Activated CD8-positive, alpha-beta memory T cell treated with anti-CD3 and anti-CD28 coated beads, Interleukin-2, amount 10 ng/mL, durations not matched to agents 7 days and 5 days (primary cell): ENCODE results near the gene PLCXD3. TPM values are rescaled to one million over a fixed set of nuclear protein-coding genes. Genes with fewer than 3 reads are reported as not detected.

Experiments used
- ATAC-seq: fragments of 150-1000 bp; cut with Tn5 transposase; one replicate; pipeline ENCODE4 v1.10.0; 2021; ENCODE audit warnings: moderate library complexity
- CTCF ChIA-PET: fragments of 350-600 bp; sonication (Branson Sonifier 250); formaldehyde crosslinking; loops from one replicate; lab custom pipeline; 2021; ENCODE audit warnings: antibody characterized with exemption; lab: Charles Lee
- DNase-seq: peaks from one replicate; pipeline ENCODE4 v3.0.0-alpha.2; 2020
- H3K27ac Mint-ChIP-seq: one replicate; pipeline ENCODE4 v1.8.0; 2021; ENCODE audit warnings: mild to moderate bottlenecking, mixed read lengths
- H3K27me3 Mint-ChIP-seq: one replicate; pipeline ENCODE4 v1.8.0; 2021; ENCODE audit warnings: mixed read lengths
- H3K36me3 Mint-ChIP-seq: one replicate; pipeline ENCODE4 v1.8.0; 2021; ENCODE audit warnings: mild to moderate bottlenecking, mixed read lengths
- H3K4me1 Mint-ChIP-seq: one replicate; pipeline ENCODE4 v1.8.0; 2021; ENCODE audit warnings: mixed read lengths
- H3K4me3 Mint-ChIP-seq: one replicate; pipeline ENCODE4 v1.8.0; 2021; ENCODE audit warnings: mild to moderate bottlenecking, moderate library complexity, mixed read lengths
- H3K9me3 Mint-ChIP-seq: one replicate; pipeline ENCODE4 v1.8.0; 2022; ENCODE audit warnings: low read depth, mixed read lengths
- total RNA-seq, 2 experiments: library from RNA; stranded (reverse); gene quantifications; one replicate each; pipeline ENCODE4 v1.2.3, GENCODE V29; 2021

PLCXD3 gene
- total RNA-seq, 2 experiments from 2014 or later: not detected

DNA sequence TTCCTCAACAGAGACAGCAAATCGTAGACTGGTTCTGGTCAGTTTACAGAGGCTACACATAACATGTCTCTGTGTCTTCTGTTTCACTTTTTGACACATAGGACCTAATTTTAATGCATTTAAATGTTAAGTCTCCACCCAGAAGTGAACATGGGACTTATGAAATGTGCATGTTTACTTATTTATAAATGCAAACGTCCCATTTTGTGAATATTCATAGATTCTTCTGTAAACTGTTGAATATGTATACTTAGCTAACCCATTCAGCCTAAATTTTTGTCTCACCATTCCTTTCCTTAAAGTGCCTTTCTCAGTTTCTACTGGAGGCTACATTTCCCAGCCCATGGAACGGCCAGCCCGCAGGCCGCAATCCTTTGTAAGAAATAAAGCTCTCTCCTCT, 137.2 kb downstream of the PLCXD3 start:
- H3K9me3 Mint-ChIP-seq: no peaks in the 10 kb centered on the region

DNA sequence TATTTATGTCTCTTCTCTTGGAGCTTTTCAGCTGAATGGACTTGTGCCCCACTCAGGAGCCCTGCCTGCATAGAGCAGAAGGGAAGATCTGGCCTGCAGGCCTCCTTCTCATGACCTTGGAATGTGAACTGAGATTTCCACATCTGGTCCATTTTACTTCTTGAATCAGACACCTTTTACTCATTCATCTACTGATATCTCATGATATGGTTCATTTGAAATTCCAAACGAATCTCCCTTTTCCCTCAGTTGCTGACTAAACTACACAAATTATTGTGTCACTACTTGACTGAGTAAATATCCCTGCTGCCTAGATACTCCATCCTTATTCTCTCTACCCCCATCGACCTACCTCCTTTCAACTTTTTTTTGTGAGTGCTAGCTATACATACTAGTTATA, 138.7 kb downstream of the PLCXD3 start:
- Mint-ChIP-seq H3K27me3 (no peaks in the 10 kb centered on the region), H3K36me3 (no peaks in the 10 kb centered on the region), H3K4me1 (no peaks in the 10 kb centered on the region), H3K4me3 (no peak overlapping the region), H3K27ac (no peak overlapping the region), H3K9me3 (peaks cover under 1% of the 10 kb centered on the region)
- no peak for DNase-seq
- ATAC-seq: no peak
- CTCF ChIA-PET: no interaction called here

More for the DNA sequence above, 137.2 kb downstream of the PLCXD3 start:
- ATAC-seq (no peak), DNase-seq (no peak)
- Mint-ChIP-seq H3K4me3 (no peak overlapping the region), H3K27me3 (no peaks in the 10 kb centered on the region), H3K4me1 (no peaks in the 10 kb centered on the region), H3K27ac (no peak overlapping the region), H3K36me3 (no peaks in the 10 kb centered on the region)
- CTCF ChIA-PET: no interaction called here

DNA sequence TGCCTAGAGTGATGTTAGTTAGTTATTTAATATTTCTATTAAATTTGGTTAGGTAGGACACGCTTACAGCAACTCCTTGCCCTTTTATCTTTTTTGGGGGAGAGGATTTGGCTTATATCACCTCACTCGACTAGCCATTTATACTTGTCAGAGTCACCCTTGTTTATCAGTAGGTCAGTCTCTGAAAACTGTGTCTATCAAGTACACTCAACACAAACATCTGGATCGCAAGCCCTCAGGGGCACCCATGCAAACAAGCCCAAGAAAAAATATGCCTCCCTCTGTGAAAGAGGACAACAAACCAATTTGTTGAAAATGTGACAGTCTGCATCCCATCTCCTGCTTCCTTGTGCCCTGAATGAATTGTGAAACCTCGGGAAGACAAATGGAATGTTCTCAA, 139.9 kb downstream of the PLCXD3 start:
- H3K27ac Mint-ChIP-seq: no peak overlapping the region
- peaks cover 2% of the 10 kb centered on the region for H3K9me3 Mint-ChIP-seq
- H3K36me3 Mint-ChIP-seq: no peaks in the 10 kb centered on the region
- ATAC-seq (no peak), DNase-seq (no peak)
- H3K4me1 Mint-ChIP-seq: no peaks in the 10 kb centered on the region
- CTCF ChIA-PET: no interaction called here
- no peak overlapping the region for H3K4me3 Mint-ChIP-seq
- H3K27me3 Mint-ChIP-seq: no peaks in the 10 kb centered on the region

DNA sequence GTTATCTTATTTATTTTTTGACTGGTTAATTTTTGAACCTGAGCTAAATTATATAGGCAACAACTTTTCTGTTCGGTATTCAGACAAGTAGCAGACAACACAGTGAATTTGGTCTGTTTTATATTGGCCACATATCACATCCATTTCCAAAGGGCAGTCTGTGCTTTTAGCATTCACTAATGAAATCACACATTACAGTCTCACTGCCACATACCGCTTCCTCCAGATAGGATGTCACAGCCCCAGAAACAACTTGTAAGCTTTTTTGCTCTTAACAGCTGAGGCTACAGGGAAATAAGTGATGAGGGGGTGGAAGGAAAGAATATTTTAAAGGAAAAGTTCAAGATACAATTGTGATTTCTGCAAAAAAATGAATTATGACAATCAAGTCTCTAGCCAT, 140.6 kb downstream of the PLCXD3 start:
- CTCF ChIA-PET: no interaction called here
- Mint-ChIP-seq H3K27me3 (no peaks in the 10 kb centered on the region), H3K36me3 (no peaks in the 10 kb centered on the region), H3K4me1 (no peaks in the 10 kb centered on the region), H3K9me3 (peaks cover 2% of the 10 kb centered on the region), H3K4me3 (no peak overlapping the region), H3K27ac (no peak overlapping the region)
- ATAC-seq (no peak), DNase-seq (no peak)

DNA sequence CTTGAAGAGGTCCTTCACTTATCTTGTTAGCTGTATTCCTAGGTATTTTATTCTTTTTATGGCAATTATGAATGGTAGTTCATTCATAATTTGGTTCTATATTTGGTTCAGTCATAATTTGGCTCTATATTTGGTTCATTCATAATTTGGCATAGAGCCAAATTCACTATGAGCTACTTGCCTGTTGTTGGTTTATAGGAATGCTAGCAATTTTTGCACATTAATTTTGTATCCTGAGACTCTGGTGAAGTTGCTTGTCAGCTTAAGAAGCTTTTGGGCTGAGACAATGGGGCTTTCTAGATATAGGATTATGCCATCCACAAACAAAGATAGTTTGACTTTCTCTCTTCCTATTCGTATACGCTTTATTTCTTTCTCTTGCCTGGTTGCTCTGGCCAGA, 142.2 kb downstream of the PLCXD3 start:
- ATAC-seq: no peak
- H3K36me3 Mint-ChIP-seq: no peaks in the 10 kb centered on the region
- H3K9me3 Mint-ChIP-seq: peaks cover 2% of the 10 kb centered on the region
- CTCF ChIA-PET: no interaction called here
- H3K4me1 Mint-ChIP-seq: no peaks in the 10 kb centered on the region
- no peak overlapping the region for H3K27ac Mint-ChIP-seq
- DNase-seq: no peak
- no peaks in the 10 kb centered on the region for H3K27me3 Mint-ChIP-seq
- no peak overlapping the region for H3K4me3 Mint-ChIP-seq

DNA sequence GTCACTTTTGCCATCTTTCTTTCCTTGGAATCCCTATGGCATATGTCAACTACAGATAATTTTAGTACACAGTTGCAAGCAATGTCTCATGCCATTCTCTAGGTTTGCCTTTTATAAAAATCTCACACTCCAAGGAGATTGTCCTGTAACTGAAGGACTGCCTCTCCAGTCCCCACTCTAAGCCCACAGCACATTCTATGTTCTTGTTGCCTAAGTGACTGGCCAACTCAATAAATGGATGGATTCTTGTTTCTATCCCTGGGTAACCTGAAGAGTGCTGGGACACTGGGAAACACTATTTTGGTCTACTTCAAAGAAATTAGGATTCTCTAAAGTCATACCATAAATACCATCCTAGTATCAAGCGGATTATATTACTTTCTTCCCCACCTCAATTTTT, 145.0 kb downstream of the PLCXD3 start:
- H3K36me3 Mint-ChIP-seq: no peaks in the 10 kb centered on the region
- no peaks in the 10 kb centered on the region for H3K27me3 Mint-ChIP-seq

DNA sequence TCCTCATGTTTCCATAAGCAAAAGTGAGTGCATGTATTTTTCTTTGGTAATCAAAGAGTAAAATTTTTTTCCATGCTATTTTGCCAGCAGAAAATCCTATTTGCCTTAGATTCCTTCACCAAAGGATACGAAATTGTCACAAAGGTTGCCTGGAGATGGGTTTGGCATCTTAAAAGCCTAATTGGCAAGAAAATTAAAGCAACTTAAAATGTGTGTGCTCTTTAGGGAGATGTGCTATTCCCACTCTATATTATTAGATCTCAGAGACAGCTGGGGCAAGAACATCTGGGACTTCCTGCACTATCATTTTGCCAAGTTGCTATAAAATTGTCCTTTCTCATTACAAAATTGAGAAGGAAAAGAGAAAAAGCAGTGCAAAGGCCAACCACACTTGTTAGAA, 146.1 kb downstream of the PLCXD3 start:
- CTCF ChIA-PET: no interaction called here
- H3K36me3 Mint-ChIP-seq: no peaks in the 10 kb centered on the region

More for the DNA sequence above, 145.0 kb downstream of the PLCXD3 start:
- CTCF ChIA-PET: no interaction called here
- H3K9me3 Mint-ChIP-seq: peaks cover 2% of the 10 kb centered on the region
- no peak overlapping the region for H3K27ac Mint-ChIP-seq
- no peak overlapping the region for H3K4me3 Mint-ChIP-seq
- DNase-seq: no peak
- H3K4me1 Mint-ChIP-seq: no peaks in the 10 kb centered on the region
- ATAC-seq: no peak

DNA sequence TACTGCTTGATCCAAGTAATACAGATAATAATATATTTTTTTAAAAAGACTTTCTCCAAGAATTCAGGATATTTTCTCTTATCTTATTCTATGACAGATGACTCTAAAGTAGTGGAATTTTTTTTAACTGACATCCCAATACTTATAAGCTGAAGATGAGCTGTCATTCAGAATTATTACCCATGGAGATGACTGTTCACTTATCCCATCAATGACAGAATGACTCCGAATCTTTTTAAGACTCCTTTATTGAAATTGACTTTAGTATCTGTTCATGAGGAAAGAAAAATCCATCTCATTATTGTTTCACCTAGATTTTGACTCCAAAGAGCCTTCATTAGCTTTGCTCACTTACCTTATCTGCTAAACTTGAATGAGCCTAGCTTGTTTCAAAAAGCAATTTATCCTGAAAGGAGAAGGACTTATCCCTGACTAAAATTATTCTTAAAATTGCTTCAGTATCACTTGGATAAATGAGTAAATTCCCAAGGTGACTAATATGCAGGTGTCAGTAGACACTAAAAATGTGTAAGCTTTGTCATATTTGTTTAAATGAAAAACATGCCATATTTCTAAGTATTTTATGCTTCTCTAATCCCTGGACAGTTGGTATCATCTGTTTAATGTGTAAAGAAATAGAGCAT, 146.9 kb downstream of the PLCXD3 start:
- Mint-ChIP-seq H3K36me3 (no peaks in the 10 kb centered on the region), H3K4me3 (no peak overlapping the region), H3K27ac (no peak overlapping the region), H3K4me1 (no peaks in the 10 kb centered on the region), H3K27me3 (no peaks in the 10 kb centered on the region), H3K9me3 (peaks cover 2% of the 10 kb centered on the region)
- CTCF ChIA-PET: no interaction called here
- DNase-seq (no peak), ATAC-seq (no peak)

More for the DNA sequence above, 146.1 kb downstream of the PLCXD3 start:
- Mint-ChIP-seq H3K27me3 (no peaks in the 10 kb centered on the region), H3K4me1 (no peaks in the 10 kb centered on the region), H3K4me3 (no peak overlapping the region), H3K27ac (no peak overlapping the region), H3K9me3 (peaks cover 2% of the 10 kb centered on the region)
- no peak for ATAC-seq
- DNase-seq: no peak

DNA sequence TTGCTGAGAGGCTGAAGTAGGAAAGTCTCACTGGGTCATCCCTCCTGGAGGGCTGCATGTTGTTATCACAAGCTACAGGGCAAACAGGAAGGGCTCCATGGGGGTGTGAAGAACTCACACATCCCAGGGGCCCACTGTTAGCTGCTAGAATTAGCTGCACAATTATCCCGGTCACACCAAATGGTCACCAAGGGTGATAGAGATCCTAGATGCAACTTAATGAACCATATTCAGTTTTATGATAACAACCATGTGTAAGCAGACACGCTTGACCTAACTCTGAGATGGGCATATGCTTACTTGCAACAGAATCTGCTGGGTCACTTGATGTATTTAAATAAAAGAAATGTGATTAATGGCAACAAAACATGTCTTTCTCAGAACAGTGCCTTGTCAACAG, 153.6 kb downstream of the PLCXD3 start:
- CTCF ChIA-PET: no interaction called here
- H3K27me3 Mint-ChIP-seq: no peaks in the 10 kb centered on the region
- ATAC-seq (no peak), DNase-seq (no peak)
- H3K27ac Mint-ChIP-seq: no peak overlapping the region
- no peaks in the 10 kb centered on the region for H3K4me1 Mint-ChIP-seq
- no peaks in the 10 kb centered on the region for H3K36me3 Mint-ChIP-seq
- H3K4me3 Mint-ChIP-seq: no peak overlapping the region
- no peaks in the 10 kb centered on the region for H3K9me3 Mint-ChIP-seq

DNA sequence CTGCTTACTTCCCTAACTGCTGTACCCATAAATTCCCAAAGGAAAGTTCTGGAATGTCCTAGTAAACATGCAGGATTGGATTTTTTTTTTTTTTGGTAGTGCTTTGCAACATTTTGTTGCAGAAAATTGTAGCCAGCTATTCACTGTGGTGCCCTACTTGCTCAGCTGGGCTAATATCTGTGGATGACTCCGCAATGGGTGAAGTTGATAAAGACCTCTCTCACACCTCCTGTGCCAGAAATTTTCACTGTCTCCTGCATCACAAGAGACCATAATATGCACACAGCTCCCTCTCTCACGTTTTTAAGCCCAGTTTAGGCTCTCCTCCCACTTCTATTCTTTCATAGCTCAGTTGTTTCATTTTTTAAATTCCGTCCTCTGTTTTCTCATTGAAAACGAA, 160.6 kb downstream of the PLCXD3 start:
- H3K27me3 Mint-ChIP-seq: peaks cover 2% of the 10 kb centered on the region
- no peak overlapping the region for H3K27ac Mint-ChIP-seq
- no peaks in the 10 kb centered on the region for H3K4me1 Mint-ChIP-seq
- CTCF ChIA-PET: no interaction called here
- H3K36me3 Mint-ChIP-seq: no peaks in the 10 kb centered on the region
- no peaks in the 10 kb centered on the region for H3K9me3 Mint-ChIP-seq
- no peak for ATAC-seq
- no peak overlapping the region for H3K4me3 Mint-ChIP-seq
- no peak for DNase-seq

DNA sequence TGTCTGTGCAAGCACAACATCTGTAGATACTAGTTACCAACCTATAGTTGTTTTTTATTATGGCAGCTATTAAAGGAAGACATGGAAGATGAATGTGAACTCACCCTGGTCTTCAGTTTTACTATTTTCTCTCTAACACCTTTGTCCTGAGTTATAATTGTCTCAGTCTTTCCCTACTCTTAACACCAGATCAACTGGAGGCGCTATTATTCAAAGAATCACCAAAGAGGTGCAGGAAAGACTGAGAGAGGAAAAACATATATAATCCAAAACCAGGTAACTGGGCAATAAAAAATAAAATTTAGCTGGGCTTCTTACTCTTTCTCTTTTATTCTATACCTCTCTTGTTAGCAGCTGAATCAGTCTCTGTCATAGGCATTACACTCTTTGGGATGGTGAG, 162.8 kb downstream of the PLCXD3 start:
- ATAC-seq (no peak), DNase-seq (no peak)
- Mint-ChIP-seq H3K4me1 (no peaks in the 10 kb centered on the region), H3K27ac (no peak overlapping the region), H3K4me3 (no peak overlapping the region), H3K36me3 (no peaks in the 10 kb centered on the region), H3K9me3 (no peaks in the 10 kb centered on the region), H3K27me3 (peaks cover 2% of the 10 kb centered on the region)
- CTCF ChIA-PET: no interaction called here

DNA sequence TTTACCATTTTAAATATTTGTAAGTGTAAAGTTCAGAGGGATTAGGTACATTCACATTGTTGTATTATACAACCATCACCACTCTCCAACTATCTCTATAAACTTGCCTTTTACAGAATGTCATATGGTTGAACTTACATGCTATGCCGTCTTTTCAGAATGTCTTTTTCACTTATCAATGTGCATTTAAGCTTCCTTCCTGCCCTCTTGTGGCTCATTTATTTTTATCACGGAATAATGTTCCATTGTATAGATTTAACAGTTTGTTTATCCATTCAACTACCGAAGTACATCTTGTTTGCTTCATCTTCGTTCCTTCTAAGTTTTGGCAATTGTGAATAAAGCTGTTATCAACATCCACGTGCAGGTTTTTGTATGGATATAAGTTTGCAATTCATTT, 163.8 kb downstream of the PLCXD3 start:
- Mint-ChIP-seq H3K4me1 (no peaks in the 10 kb centered on the region), H3K9me3 (no peaks in the 10 kb centered on the region), H3K36me3 (no peaks in the 10 kb centered on the region), H3K27ac (no peak overlapping the region), H3K27me3 (peaks cover 2% of the 10 kb centered on the region), H3K4me3 (no peak overlapping the region)
- DNase-seq (no peak), ATAC-seq (no peak)
- CTCF ChIA-PET: no interaction called here

DNA sequence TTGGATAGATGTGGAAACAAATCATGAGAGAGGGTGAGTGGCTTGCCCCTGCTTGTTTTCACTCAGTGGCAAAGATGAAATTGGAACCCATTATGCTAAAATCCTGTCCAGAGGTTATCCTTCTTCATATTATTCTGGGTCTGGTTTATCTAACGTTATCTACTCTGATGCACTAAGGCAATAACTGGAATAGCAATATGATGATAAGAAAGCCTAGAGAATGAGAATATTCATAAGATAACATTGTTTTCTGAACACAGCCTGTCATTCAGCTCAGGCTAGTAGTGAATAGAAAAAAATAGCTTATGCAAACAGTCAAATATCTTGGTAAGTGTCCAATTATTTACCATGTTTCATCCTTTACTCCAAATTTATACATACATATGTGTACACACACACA, 165.1 kb downstream of the PLCXD3 start:
- Mint-ChIP-seq H3K4me3 (no peak overlapping the region), H3K27me3 (peaks cover 2% of the 10 kb centered on the region), H3K4me1 (no peaks in the 10 kb centered on the region), H3K36me3 (no peaks in the 10 kb centered on the region), H3K27ac (no peak overlapping the region), H3K9me3 (no peaks in the 10 kb centered on the region)
- ATAC-seq (no peak), DNase-seq (no peak)
- CTCF ChIA-PET: no interaction called here

DNA sequence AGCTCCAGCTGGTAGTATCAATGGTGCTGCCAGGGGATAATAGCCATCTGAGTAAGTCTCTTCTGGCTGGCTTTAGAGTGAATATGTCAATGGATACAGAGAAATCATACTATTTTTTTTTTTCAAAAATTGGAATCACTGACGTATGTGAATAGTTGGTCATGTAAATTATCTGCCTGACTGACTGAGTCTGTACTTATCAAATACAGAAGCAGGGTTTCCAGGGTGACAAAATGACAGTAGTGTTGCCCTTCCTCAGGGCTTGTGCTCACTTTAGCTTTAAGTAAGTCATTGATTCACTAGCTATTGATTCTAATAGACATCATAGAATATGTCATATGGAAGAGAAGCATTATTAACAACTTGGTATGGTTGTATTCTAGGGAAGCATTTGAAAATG, 171.1 kb downstream of the PLCXD3 start:
- CTCF ChIA-PET: no interaction called here
- no peaks in the 10 kb centered on the region for H3K27me3 Mint-ChIP-seq
- no peak for ATAC-seq
- H3K4me3 Mint-ChIP-seq: no peak overlapping the region
- no peaks in the 10 kb centered on the region for H3K36me3 Mint-ChIP-seq
- H3K9me3 Mint-ChIP-seq: no peaks in the 10 kb centered on the region
- no peak for DNase-seq
- no peak overlapping the region for H3K27ac Mint-ChIP-seq
- H3K4me1 Mint-ChIP-seq: no peaks in the 10 kb centered on the region
